ENCODE results near the gene WBP4. TPM values are rescaled to one million over a fixed set of nuclear protein-coding genes. Genes with fewer than 3 reads are reported as not detected.
"Not testable (repeated sequence)": the region's sequence is repeated elsewhere in the genome, so short reads cannot be mapped to it uniquely, and the experiment has no call there.

Gene WBP4
- polyA plus RNA-seq, 4 donors = 9.1 to 17.9 (median 13.0) TPM

DNA sequence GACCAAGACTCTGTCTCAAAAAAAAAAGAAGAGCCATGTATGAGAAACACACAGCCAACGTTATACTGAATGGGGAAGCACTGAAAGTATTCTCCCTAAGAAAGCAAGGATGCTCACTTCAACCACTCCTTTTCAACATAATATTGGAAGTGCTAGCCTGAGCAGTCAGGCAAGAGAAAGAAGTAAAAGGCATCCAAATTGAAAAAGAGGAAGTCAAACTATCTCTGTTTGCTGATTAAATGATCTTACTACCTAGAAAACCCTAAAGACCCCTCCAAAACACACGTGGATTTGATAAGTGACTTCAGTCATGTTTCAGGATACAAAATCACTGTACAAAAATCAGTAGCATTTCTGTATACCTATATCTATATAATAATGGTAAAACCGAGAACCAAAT, 16.2 kb downstream of the WBP4 start:
- no peak for DNase-seq
- 85 to 90% (median 85%) methylated on average over 3 of the region's 3 CpGs for WGBS, 3 donors
- Histone ChIP-seq H3K4me3 (ENCODE audit: low read depth in 1 of 3, low read length in 3 of 3) (no peak overlapping the region), H3K27me3 (ENCODE audit: control insufficient read depth in 3 of 3, insufficient read depth in 3 of 3, low read length in 3 of 3) (no peaks in the 10 kb centered on the region), H3K9me3 (ENCODE audit: control insufficient read depth in 2 of 2, insufficient read depth in 1 of 2, low read depth in 1 of 2, low read length in 1 of 2) (peaks cover 0 to 2% of the 10 kb centered on the region in 2 donors), H3K36me3 (ENCODE audit: control insufficient read depth in 3 of 3, insufficient read depth in 2 of 3, low read depth in 1 of 3, low read length in 3 of 3) (peaks cover 5 to 48% (median 11%) of the 10 kb centered on the region in 3 donors), H3K27ac (ENCODE audit: low read depth in 1 of 3, low read length in 2 of 3) (no peak overlapping the region), H3K4me1 (ENCODE audit: control insufficient read depth in 3 of 3, insufficient read depth in 2 of 3, low read depth in 1 of 3, low read length in 2 of 3) (no peaks in the 10 kb centered on the region)
- no peak for FAIRE-seq

DNA sequence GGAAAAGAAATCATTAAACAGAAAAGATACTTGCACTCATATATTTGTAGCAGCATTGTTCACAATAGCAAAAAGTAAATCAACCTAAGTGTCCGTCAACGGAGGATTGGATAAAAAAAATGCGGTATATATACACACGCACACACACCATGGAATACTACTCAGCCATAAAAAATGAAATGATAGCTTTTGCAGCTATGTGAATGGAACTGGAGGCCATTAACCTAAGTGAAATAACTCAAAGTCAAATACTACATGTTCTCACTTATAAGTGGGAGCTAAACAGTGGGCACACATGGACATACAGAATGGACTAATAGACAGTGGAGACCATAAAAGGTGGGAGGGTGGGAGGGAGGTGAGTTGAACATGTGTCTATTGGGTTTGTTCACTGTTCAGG, 18.4 kb downstream of the WBP4 start:
- peaks cover 4 to 33% (median 11%) of the 10 kb centered on the region in 3 donors for H3K36me3 ChIP-seq (ENCODE audit: control insufficient read depth in 3 of 3, insufficient read depth in 2 of 3, low read depth in 1 of 3, low read length in 3 of 3)
- no peaks in the 10 kb centered on the region for H3K4me1 ChIP-seq (ENCODE audit: control insufficient read depth in 3 of 3, insufficient read depth in 2 of 3, low read depth in 1 of 3, low read length in 2 of 3)
- H3K9me3 ChIP-seq (ENCODE audit: control insufficient read depth in 2 of 2, insufficient read depth in 1 of 2, low read depth in 1 of 2, low read length in 1 of 2) = peaks cover 0 to 2% of the 10 kb centered on the region in 2 donors
- no peak for FAIRE-seq
- no peak for DNase-seq
- 97 to 99% (median 97%) methylated on average over 4 of the region's 4 CpGs for WGBS, 3 donors
- H3K27me3 ChIP-seq (ENCODE audit: control insufficient read depth in 3 of 3, insufficient read depth in 3 of 3, low read length in 3 of 3) = no peaks in the 10 kb centered on the region
- H3K27ac ChIP-seq (ENCODE audit: low read depth in 1 of 3, low read length in 2 of 3) = no peak overlapping the region
- H3K4me3 ChIP-seq (ENCODE audit: low read depth in 1 of 3, low read length in 3 of 3) = no peak overlapping the region

DNA sequence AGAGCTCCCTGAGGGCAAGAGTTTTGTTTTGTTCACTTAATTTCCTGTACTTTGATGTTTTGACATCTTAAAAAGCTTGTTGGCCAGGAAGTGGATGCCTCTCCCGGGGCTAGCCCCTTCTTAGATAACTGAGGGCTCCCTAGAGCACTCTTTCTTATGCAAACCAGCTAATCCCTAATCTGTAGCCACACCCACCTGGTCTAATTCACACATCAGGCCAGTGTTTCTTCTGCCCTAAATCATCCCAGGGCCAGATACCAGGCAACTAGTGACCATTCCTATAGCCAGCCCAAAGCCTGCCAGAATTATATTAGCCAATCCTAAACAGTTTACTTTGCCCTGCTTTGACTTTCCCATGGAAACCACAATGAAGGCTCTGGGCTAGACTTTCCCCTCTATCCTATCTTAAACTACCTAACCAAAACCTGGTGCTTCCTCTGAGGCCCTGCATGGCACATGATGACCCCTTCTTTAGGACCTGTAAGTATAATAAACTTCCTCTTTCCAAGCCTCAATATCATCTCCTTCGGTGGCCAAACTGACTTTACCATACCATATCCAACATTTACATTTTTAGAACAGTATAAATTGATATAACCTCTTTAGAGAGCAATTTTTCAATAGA, 24.8 kb downstream of the WBP4 start:
- DNase-seq (no peak), FAIRE-seq (no peak)
- no peaks in the 10 kb centered on the region for H3K4me1 ChIP-seq (ENCODE audit: control insufficient read depth in 3 of 3, insufficient read depth in 2 of 3, low read depth in 1 of 3, low read length in 2 of 3)
- H3K27me3 ChIP-seq (ENCODE audit: control insufficient read depth in 3 of 3, insufficient read depth in 3 of 3, low read length in 3 of 3) = no peaks in the 10 kb centered on the region
- 58 to 67% (median 61%) methylated on average over 2 of the region's 2 CpGs for WGBS, 3 donors
- H3K36me3 ChIP-seq (ENCODE audit: control insufficient read depth in 3 of 3, insufficient read depth in 2 of 3, low read depth in 1 of 3, low read length in 3 of 3) = peaks cover 0 to 10% (median 2%) of the 10 kb centered on the region in 3 donors
- no peaks in the 10 kb centered on the region for H3K9me3 ChIP-seq (ENCODE audit: control insufficient read depth in 2 of 2, insufficient read depth in 1 of 2, low read depth in 1 of 2, low read length in 1 of 2)
- no peak overlapping the region for H3K4me3 ChIP-seq (ENCODE audit: low read depth in 1 of 3, low read length in 3 of 3)
- no peak overlapping the region for H3K27ac ChIP-seq (ENCODE audit: low read depth in 1 of 3, low read length in 2 of 3)

DNA sequence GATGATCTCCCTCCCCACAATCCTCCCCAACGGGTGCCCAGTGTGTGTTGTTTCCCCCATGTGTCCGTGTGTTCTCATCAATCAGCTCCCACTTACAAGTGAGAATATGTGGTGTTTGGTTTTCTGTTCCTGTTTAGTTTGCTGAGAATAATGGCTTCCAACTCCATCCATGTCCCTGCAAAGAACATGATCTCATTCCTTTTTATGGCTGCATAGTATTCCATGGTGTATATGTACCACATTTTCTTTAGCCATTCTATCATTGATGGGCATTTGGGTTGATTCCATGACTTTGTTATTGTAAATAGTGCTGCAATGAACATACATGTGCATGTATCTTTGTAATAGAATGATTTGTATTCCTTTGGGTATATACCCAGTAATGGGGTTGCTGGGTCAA, 34.4 kb downstream of the WBP4 start:
- 92 to 100% (median 95%) methylated on average over 2 of the region's 2 CpGs for WGBS, 3 donors
- H3K27me3 ChIP-seq (ENCODE audit: control insufficient read depth in 3 of 3, insufficient read depth in 3 of 3, low read length in 3 of 3); H3K9me3 ChIP-seq (ENCODE audit: control insufficient read depth in 2 of 2, insufficient read depth in 1 of 2, low read depth in 1 of 2, low read length in 1 of 2); H3K36me3 ChIP-seq (ENCODE audit: control insufficient read depth in 3 of 3, insufficient read depth in 2 of 3, low read depth in 1 of 3, low read length in 3 of 3); FAIRE-seq; H3K4me1 ChIP-seq (ENCODE audit: control insufficient read depth in 3 of 3, insufficient read depth in 2 of 3, low read depth in 1 of 3, low read length in 2 of 3); H3K4me3 ChIP-seq (ENCODE audit: low read depth in 1 of 3, low read length in 3 of 3); DNase-seq; H3K27ac ChIP-seq (ENCODE audit: low read depth in 1 of 3, low read length in 2 of 3): not testable (repeated sequence)

GRCh38 chr13:41098761-41099160, 37.5 kb downstream of the WBP4 start:
- H3K4me1 ChIP-seq (ENCODE audit: control insufficient read depth in 3 of 3, insufficient read depth in 2 of 3, low read depth in 1 of 3, low read length in 2 of 3) = no peaks in the 10 kb centered on the region
- FAIRE-seq (no peak), DNase-seq (no peak)
- no peaks in the 10 kb centered on the region for H3K27me3 ChIP-seq (ENCODE audit: control insufficient read depth in 3 of 3, insufficient read depth in 3 of 3, low read length in 3 of 3)
- WGBS, 3 donors = 97 to 99% (median 97%) methylated on average over 1 of the region's 1 CpG
- H3K9me3 ChIP-seq (ENCODE audit: control insufficient read depth in 2 of 2, insufficient read depth in 1 of 2, low read depth in 1 of 2, low read length in 1 of 2) = no peaks in the 10 kb centered on the region
- H3K4me3 ChIP-seq (ENCODE audit: low read depth in 1 of 3, low read length in 3 of 3) = no peak overlapping the region
- H3K36me3 ChIP-seq (ENCODE audit: control insufficient read depth in 3 of 3, insufficient read depth in 2 of 3, low read depth in 1 of 3, low read length in 3 of 3) = no peaks in the 10 kb centered on the region
- no peak overlapping the region for H3K27ac ChIP-seq (ENCODE audit: low read depth in 1 of 3, low read length in 2 of 3)

DNA sequence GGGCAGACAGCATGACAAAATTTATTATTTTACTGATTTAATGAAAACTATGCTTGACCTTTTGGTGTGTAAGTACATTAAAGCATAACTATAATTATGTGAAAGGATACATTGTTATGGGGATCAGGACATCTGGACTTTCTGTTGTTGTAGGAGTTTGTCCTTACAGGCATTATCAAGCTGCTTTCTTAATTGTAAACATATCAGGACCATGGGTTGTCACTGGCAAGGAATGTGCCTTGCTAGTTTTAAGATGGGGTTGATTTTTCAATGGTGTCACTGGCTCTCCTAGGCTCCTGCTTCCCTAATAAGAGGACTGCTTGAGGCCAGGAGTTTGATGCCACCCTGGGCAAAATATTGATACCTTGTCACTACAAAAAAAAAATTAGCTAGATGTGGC, 38.7 kb downstream of the WBP4 start:
- FAIRE-seq (no peak), DNase-seq (no peak)
- H3K4me3 ChIP-seq (ENCODE audit: low read depth in 1 of 3, low read length in 3 of 3) = no peak overlapping the region
- H3K4me1 ChIP-seq (ENCODE audit: control insufficient read depth in 3 of 3, insufficient read depth in 2 of 3, low read depth in 1 of 3, low read length in 2 of 3) = no peaks in the 10 kb centered on the region
- H3K36me3 ChIP-seq (ENCODE audit: control insufficient read depth in 3 of 3, insufficient read depth in 2 of 3, low read depth in 1 of 3, low read length in 3 of 3) = no peaks in the 10 kb centered on the region
- no peaks in the 10 kb centered on the region for H3K9me3 ChIP-seq (ENCODE audit: control insufficient read depth in 2 of 2, insufficient read depth in 1 of 2, low read depth in 1 of 2, low read length in 1 of 2)
- no peaks in the 10 kb centered on the region for H3K27me3 ChIP-seq (ENCODE audit: control insufficient read depth in 3 of 3, insufficient read depth in 3 of 3, low read length in 3 of 3)
- no peak overlapping the region for H3K27ac ChIP-seq (ENCODE audit: low read depth in 1 of 3, low read length in 2 of 3)

GRCh38 chr13:41107104-41107571, 45.8 kb downstream of the WBP4 start:
- H3K27me3 ChIP-seq (ENCODE audit: control insufficient read depth in 3 of 3, insufficient read depth in 3 of 3, low read length in 3 of 3) = no peaks in the 10 kb centered on the region
- no peak overlapping the region for H3K4me3 ChIP-seq (ENCODE audit: low read depth in 1 of 3, low read length in 3 of 3)
- H3K4me1 ChIP-seq (ENCODE audit: control insufficient read depth in 3 of 3, insufficient read depth in 2 of 3, low read depth in 1 of 3, low read length in 2 of 3) = no peaks in the 10 kb centered on the region
- 84 to 87% (median 85%) methylated on average over 11 to 15 of the region's 15 CpGs for WGBS, 3 donors
- peaks cover 0 to 6% of the 10 kb centered on the region in 2 donors for H3K9me3 ChIP-seq (ENCODE audit: control insufficient read depth in 2 of 2, insufficient read depth in 1 of 2, low read depth in 1 of 2, low read length in 1 of 2)
- H3K27ac ChIP-seq (ENCODE audit: low read depth in 1 of 3, low read length in 2 of 3) = no peak overlapping the region
- no peak for FAIRE-seq
- H3K36me3 ChIP-seq (ENCODE audit: control insufficient read depth in 3 of 3, insufficient read depth in 2 of 3, low read depth in 1 of 3, low read length in 3 of 3) = no peaks in the 10 kb centered on the region
- DNase-seq = no peak

GRCh38 chr13:41107584-41108014, 46.3 kb downstream of the WBP4 start:
- H3K27ac ChIP-seq (ENCODE audit: low read depth in 1 of 3, low read length in 2 of 3) = no peak overlapping the region
- H3K4me3 ChIP-seq (ENCODE audit: low read depth in 1 of 3, low read length in 3 of 3) = no peak overlapping the region
- no peaks in the 10 kb centered on the region for H3K36me3 ChIP-seq (ENCODE audit: control insufficient read depth in 3 of 3, insufficient read depth in 2 of 3, low read depth in 1 of 3, low read length in 3 of 3)
- FAIRE-seq (no peak), DNase-seq (no peak)
- H3K9me3 ChIP-seq (ENCODE audit: control insufficient read depth in 2 of 2, insufficient read depth in 1 of 2, low read depth in 1 of 2, low read length in 1 of 2) = peaks cover 0 to 6% of the 10 kb centered on the region in 2 donors
- WGBS, 3 donors = 87 to 92% (median 88%) methylated on average over 7 of the region's 7 CpGs
- no peaks in the 10 kb centered on the region for H3K27me3 ChIP-seq (ENCODE audit: control insufficient read depth in 3 of 3, insufficient read depth in 3 of 3, low read length in 3 of 3)
- no peaks in the 10 kb centered on the region for H3K4me1 ChIP-seq (ENCODE audit: control insufficient read depth in 3 of 3, insufficient read depth in 2 of 3, low read depth in 1 of 3, low read length in 2 of 3)

DNA sequence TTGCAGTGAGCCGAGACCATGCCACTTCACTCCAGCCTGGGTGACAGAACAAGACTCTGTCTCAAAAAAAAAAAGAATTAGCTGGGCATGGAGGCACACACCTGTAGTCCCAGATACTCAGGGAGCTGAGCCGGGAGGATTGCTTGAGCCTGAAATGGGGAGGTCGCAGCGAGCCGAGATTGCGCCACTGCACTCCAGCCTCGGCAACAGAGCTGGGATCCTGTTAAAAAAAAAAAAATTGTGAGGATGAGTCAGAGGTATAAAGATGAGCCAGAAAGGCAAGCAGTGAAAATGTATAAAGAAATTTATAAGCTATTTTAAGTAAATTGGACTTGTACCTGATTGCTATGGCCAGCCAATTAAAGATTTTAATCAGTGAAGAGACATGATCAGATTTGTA, 50.1 kb downstream of the WBP4 start:
- peaks cover 0 to 6% of the 10 kb centered on the region in 2 donors for H3K9me3 ChIP-seq (ENCODE audit: control insufficient read depth in 2 of 2, insufficient read depth in 1 of 2, low read depth in 1 of 2, low read length in 1 of 2)
- no peak overlapping the region for H3K4me3 ChIP-seq (ENCODE audit: low read depth in 1 of 3, low read length in 3 of 3)
- no peaks in the 10 kb centered on the region for H3K36me3 ChIP-seq (ENCODE audit: control insufficient read depth in 3 of 3, insufficient read depth in 2 of 3, low read depth in 1 of 3, low read length in 3 of 3)
- H3K27me3 ChIP-seq (ENCODE audit: control insufficient read depth in 3 of 3, insufficient read depth in 3 of 3, low read length in 3 of 3) = no peaks in the 10 kb centered on the region
- H3K4me1 ChIP-seq (ENCODE audit: control insufficient read depth in 3 of 3, insufficient read depth in 2 of 3, low read depth in 1 of 3, low read length in 2 of 3) = no peaks in the 10 kb centered on the region
- FAIRE-seq = no peak
- H3K27ac ChIP-seq (ENCODE audit: low read depth in 1 of 3, low read length in 2 of 3) = no peak overlapping the region
- DNase-seq = no peak
- WGBS, 3 donors = 91 to 94% (median 92%) methylated on average over 7 of the region's 7 CpGs
